ENCODE measurements around the gene ZNF658.
"Not testable (repeated sequence)": the region's sequence is repeated elsewhere in the genome, so short reads cannot be mapped to it uniquely, and the experiment has no call there.

Gene ZNF658

GRCh38 chr9:66900490-66901131, at the start of gene ZNF658:
Gene ZNF658, plus strand, starts transcription at chr9:66900725. Its CDS starts 2,837 bp downstream, at chr9:66903562.
- peak; percentile 88 for DNase-seq

- DNase-seq, result not testable (repeated sequence)
These were observed 38.8 kb upstream of the ZNF658 start for GRCh38 chr9:66861732-66862131.

DNA sequence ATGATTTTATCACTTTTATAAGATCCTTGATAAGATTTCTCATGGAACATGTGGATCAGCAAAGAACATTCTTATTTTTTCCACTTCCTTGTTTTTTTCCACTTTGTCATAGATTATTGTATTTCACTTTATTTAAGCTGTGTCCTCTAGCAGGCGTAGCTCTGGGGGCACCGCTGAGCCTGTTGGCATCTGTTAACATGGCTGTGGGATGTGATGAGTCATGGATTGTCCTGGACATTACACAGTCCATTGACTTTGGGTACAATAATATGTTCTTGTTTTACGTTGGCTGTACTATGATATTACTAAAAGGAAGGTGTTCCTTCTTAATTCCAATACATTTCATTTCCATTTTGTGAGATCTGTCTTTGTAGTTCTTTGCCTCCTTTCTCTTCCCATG, 31.9 kb upstream of the ZNF658 start:
- not testable (repeated sequence) for DNase-seq

- DNase-seq, result not testable (repeated sequence)
These were observed 19.9 kb upstream of the ZNF658 start for GRCh38 chr9:66880605-66881004.

- DNase-seq, result not testable (repeated sequence)
These were observed 18.7 kb upstream of the ZNF658 start for GRCh38 chr9:66881847-66882246.

GRCh38 chr9:66890334-66890733, 10.2 kb upstream of the ZNF658 start:
- not testable (repeated sequence) for DNase-seq

GRCh38 chr9:66901141-66901540, 616 bp downstream of the ZNF658 start:
- DNase-seq, result not testable (repeated sequence)

- DNase-seq, result not testable (repeated sequence)
These were observed 9.0 kb downstream of the ZNF658 start for GRCh38 chr9:66909560-66909959.

DNA sequence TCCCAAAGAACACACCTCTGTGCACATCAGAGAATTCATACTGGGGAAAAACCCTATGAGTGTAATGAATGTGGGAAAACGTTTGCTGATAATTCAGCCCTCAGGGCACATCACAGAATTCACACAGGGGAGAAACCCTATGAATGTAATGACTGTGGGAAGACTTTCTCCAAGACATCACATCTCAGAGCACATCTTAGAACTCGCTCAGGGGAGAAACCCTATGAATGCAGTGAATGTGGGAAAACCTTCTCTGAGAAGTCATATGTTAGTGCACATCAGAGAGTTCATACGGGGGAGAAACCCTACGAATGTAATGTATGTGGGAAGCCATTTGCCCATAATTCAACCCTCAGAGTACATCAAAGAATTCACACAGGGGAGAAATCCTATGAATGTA, 19.5 kb downstream of the ZNF658 start:
- DNase-seq, result not testable (repeated sequence)

DNA sequence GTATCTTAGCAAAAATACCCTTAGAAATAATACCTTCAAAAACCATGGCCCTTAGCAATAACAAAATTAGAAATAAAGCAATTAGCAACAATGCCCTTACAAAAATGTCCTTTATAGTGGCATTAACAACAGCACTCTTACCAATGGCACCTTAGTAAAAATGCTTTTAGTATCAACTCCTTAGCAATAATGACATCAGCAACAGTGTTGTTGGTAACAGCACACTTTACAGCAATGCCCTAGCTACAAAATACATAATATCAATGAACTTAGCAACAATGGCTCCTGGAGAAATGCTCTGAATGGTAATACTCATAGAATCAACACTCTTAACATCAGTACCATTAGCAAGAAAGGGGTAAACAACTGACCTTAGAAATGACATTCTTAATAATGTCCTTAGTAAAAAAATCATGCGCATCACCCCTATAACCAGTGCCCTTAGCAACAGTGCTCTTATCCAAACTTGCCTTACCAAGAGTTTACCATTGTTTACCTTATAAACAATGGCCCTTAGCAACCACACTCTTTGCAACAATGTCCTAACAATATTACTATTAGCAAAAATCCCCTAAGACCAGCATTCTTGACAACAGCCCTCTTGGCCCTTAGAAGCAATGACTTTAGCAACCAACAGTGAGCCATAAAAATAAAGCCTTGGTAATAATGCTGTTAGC, 35.8 kb downstream of the ZNF658 start:
- DNase-seq, result not testable (repeated sequence)

DNA sequence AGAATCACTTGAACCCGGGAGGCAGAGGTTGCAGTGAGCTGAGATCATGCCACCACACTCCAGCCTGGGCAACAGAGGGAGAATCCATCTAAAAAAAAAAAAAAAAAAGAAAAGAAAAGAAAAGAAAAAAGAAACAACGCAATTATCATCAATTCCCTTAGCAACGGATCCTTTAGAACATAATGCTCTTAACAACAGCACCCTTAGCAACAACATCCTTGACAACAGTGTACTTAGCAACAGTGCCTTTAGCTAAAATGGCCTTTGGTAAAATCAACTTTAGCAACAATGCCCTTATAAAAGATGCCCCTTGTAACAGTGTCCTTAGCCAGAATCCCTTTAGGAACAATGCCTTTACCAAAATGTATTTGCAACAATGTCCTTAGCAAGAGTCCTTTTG, 37.1 kb downstream of the ZNF658 start:
- DNase-seq, result not testable (repeated sequence)

GRCh38 chr9:66938322-66938721, 37.8 kb downstream of the ZNF658 start:
- not testable (repeated sequence) for DNase-seq

DNA sequence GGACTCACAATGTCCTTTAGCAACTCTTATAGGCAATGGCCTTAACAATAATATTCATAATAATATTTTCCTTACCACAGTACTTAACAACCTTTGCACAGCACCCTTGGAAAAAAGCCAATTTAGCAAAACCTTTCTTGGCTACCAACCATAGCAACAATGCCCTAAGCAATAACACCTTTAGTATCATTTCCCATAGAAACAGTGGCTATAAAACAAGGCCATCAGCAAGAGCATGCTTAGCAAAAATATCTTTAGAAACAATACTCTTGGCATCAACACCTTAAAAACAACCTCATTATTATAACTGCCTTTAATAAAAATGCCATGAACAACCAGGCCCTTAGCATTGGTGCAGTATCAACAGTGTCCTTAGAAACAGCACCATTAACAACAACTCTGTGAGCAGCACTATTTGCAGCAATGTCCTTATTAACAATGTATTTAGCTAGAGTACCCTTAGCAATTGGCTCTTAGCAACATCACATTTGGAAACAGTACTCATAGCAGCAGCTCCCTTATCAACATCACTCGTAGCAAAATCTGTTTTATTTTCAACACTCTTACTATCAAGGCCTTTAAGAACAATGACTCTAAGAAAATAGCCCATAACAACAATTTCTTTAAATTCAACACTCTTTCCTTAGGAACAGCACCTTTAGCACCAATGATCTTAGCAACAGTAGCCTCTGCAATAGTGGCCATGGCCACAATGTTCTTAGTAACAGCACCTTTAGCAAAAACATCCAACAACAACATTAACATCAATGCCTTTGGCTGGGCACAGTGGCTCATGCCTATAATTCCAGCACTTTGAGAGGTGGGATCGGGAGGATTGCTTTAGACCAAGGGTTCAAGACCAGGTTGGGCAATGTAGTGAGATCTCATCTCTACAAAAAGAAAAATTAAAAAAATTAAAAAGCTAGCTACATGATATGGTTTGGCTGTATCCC, 39.6 kb downstream of the ZNF658 start:
- not testable (repeated sequence) for DNase-seq

GRCh38 chr9:66942400-66943155, 42.1 kb downstream of the ZNF658 start:
- not testable (repeated sequence) for DNase-seq

- DNase-seq, result not testable (repeated sequence)
These were observed 52.1 kb downstream of the ZNF658 start for GRCh38 chr9:66952576-66952975.

Data from hematopoietic multipotent progenitor cell treated with erythropoietin and hydrocortisone succinate and interleukin-3 and kit ligand, for 4 days (in vitro differentiated cells).